Measurements from ENCODE around the gene MCTP1.

DNA sequence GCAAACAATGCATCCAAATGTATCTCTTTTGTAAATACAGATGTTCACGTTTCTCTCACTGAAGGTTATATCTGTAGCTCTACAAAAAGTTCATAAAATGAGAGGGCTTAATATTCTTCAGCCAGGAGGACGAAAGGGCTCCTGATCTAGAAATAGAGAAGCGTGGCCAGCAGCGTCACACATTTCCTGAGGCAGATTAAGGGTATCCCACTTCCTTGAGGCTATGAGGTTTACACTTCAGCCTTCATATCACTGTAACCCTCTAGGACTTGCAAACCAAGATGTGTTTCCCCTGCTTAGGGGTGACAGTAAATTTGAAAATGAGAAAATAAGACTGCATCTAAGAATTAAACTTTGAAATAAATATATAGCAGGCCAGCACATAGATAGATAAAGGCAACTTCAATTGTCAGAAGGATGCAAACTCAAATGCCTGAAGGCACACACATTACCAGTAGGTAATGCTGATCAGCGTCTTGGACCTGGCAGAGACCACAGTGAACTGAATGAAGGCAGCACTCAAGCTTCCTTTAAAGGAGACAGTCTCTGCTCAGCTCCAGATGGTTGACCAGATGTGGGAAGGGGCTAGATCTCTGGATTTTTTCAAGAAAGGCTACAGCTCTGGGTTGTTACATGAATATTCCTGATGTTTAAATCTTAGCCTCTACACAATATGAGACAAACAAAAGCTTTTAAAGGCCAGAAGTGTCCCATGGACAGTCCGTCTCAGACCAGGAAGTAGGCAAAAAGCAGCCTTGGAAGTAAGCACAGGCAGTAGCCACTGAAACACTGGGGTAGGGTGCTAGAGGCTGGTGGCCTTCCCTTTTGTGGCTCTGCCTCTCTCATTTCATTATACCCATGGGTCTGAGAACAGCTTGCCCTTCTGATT is 197.7 kb downstream of the MCTP1 start:
- TF ChIP-seq SMAD1 (IDR thresholded peaks at IDR 0.05; ENCODE audit: low read depth, partially characterized antibody) (no peak), EP300 (IDR thresholded peaks at IDR 0.05; ENCODE audit: borderline replicate concordance in 1 of 2, control insufficient read depth in 1 of 2, low read depth in 2 of 2, low read length in 2 of 2) (peak; percentile 17 to 48; a peak in 2 of 4 replicates), SIN3A (IDR thresholded peaks at IDR 0.05; ENCODE audit: low read depth, low read length) (0 out of 2 replicates have a peak, but pooled peaks have one; percentile 44), POLR2A (IDR thresholded peaks at IDR 0.05; ENCODE audit: low read depth, low read length) (no peak)

Measured in GM12878 (cell line).